ENCODE results near the gene OR10G8. TPM values are rescaled to one million over a fixed set of nuclear protein-coding genes. Genes with fewer than 3 reads are reported as not detected.

OR10G8 gene
- total RNA-seq, 1 donor from 2014 or later, result not detected

GRCh38 chr11:124077266-124077665 is 50.7 kb downstream of the OR10G8 start:
- intact Hi-C loops (cut with micrococcal nuclease), result no loop called here

GRCh38 chr11:124078591-124078990 is 52.0 kb downstream of the OR10G8 start:
- intact Hi-C loops (cut with micrococcal nuclease), result no loop called here

GRCh38 chr11:124079631-124080326 is 53.2 kb downstream of the OR10G8 start:
- intact Hi-C loops (cut with micrococcal nuclease), result no loop called here

Other genes with a start within 250 kb of the OR10G8 start
- not detected in 2 replicates for gene OR6M1, start 220.4 kb upstream of the OR10G8 start, total RNA-seq
- not detected in 2 replicates for gene TMEM225, start 141.1 kb upstream of the OR10G8 start, total RNA-seq
- not detected in 2 replicates for gene OR8D4, start 124.6 kb upstream of the OR10G8 start, total RNA-seq
- not detected in 2 replicates for gene OR4D5, start 87.2 kb upstream of the OR10G8 start, total RNA-seq
- not detected in 2 replicates for gene OR6T1, start 83.0 kb upstream of the OR10G8 start, total RNA-seq
- not detected in 2 replicates for gene OR10S1, start 49.0 kb upstream of the OR10G8 start, total RNA-seq
- gene OR10G6, start 31.6 kb upstream of the OR10G8 start, total RNA-seq, result not detected in 2 replicates
- gene OR10G4, start 13.8 kb upstream of the OR10G8 start, total RNA-seq, result not detected in 2 replicates
- not detected in 2 replicates for gene OR10G9, start 3.8 kb upstream of the OR10G8 start, total RNA-seq
- not detected in 2 replicates for gene OR10G7, start 14.5 kb downstream of the OR10G8 start, total RNA-seq
- 4.3 and 4.5 TPM in 2 replicates for gene VWA5A, start 88.7 kb downstream of the OR10G8 start, total RNA-seq
- not detected in 2 replicates for gene OR10D3, start 156.5 kb downstream of the OR10G8 start, total RNA-seq
- gene OR8G1, start 214.3 kb downstream of the OR10G8 start, total RNA-seq, result not detected in 2 replicates
- gene OR8G5, start 229.6 kb downstream of the OR10G8 start, total RNA-seq, result not detected in 2 replicates

Data from T-helper 2 cell treated with Interferon-gamma antibody and Interleukin-4, amounts not matched to agents 100 ng/mL and 5 ng/mL, for 36 hours (primary cell).